ENCODE results near the gene AEBP2.
A peak's percentile ranks its signal among the peaks of the same experiment; 100 is the strongest.
"Not testable (repeated sequence)": the region's sequence is repeated elsewhere in the genome, so short reads cannot be mapped to it uniquely, and the experiment has no call there.

The AEBP2 gene

GRCh38 chr12:19439059-19440018 is at the start of gene AEBP2:
AEBP2 (plus strand) TSS chr12:19439492; CDS start chr12:19439700, 208 bp downstream.
- peak; percentile 81 for DNase-seq

GRCh38 chr12:19390051-19390598 is 49.2 kb upstream of the AEBP2 start:
- no peak for DNase-seq

- DNase-seq: not testable (repeated sequence)
Measured at GRCh38 chr12:19392644-19393043, 46.6 kb upstream of the AEBP2 start.

GRCh38 chr12:19394385-19394784 is 44.9 kb upstream of the AEBP2 start:
- no peak for DNase-seq

- no peak for DNase-seq
Measured at GRCh38 chr12:19397534-19397933, 41.8 kb upstream of the AEBP2 start.

- no peak for DNase-seq
Measured at GRCh38 chr12:19398376-19399363, 40.6 kb upstream of the AEBP2 start.

GRCh38 chr12:19400649-19401285 is 38.5 kb upstream of the AEBP2 start:
- not testable (repeated sequence) for DNase-seq

- DNase-seq: no peak
Measured at GRCh38 chr12:19402211-19402610, 37.1 kb upstream of the AEBP2 start.

GRCh38 chr12:19402743-19403431 is 36.4 kb upstream of the AEBP2 start:
- no peak for DNase-seq

GRCh38 chr12:19404242-19404880 is 34.9 kb upstream of the AEBP2 start:
- no peak for DNase-seq

- no peak for DNase-seq
Measured at GRCh38 chr12:19409376-19409775, 29.9 kb upstream of the AEBP2 start.

GRCh38 chr12:19410211-19410610 is 29.1 kb upstream of the AEBP2 start:
- DNase-seq: no peak

GRCh38 chr12:19410629-19411185 is 28.6 kb upstream of the AEBP2 start:
- DNase-seq: no peak

GRCh38 chr12:19411234-19412204 is 27.8 kb upstream of the AEBP2 start:
- DNase-seq: no peak

- no peak for DNase-seq
Measured at GRCh38 chr12:19412844-19413243, 26.4 kb upstream of the AEBP2 start.

- DNase-seq: not testable (repeated sequence)
Measured at GRCh38 chr12:19413582-19413981, 25.7 kb upstream of the AEBP2 start.

GRCh38 chr12:19415563-19415962 is 23.7 kb upstream of the AEBP2 start:
- no peak for DNase-seq

GRCh38 chr12:19419086-19419485 is 20.2 kb upstream of the AEBP2 start:
- DNase-seq: no peak

- no peak for DNase-seq
Measured at GRCh38 chr12:19421503-19422282, 17.6 kb upstream of the AEBP2 start.
